Ectodermal cell (in vitro differentiated cells): Measurements from ENCODE around the gene AATK. TPM values are rescaled to one million over a fixed set of nuclear protein-coding genes. Genes with fewer than 3 reads are reported as not detected.

ENCODE experiments used
- H3K27ac ChIP-seq: 2 replicates; pipeline ENCODE4 v1.7.0; 2013; ENCODE audit warnings: mild to moderate bottlenecking, low read depth, low read length; ENCODE audit not compliant: insufficient read depth, poor library complexity, severe bottlenecking
- H3K27me3 ChIP-seq: 2 replicates; pipeline ENCODE4 v1.7.0; 2013; ENCODE audit warnings: mild to moderate bottlenecking, low read length; ENCODE audit not compliant: insufficient read depth, control insufficient read depth, poor library complexity, severe bottlenecking
- H3K36me3 ChIP-seq: one replicate; pipeline ENCODE4 v1.7.0; 2013; ENCODE audit warnings: low read length; ENCODE audit not compliant: control insufficient read depth, insufficient read depth
- H3K4me1 ChIP-seq: one replicate; pipeline ENCODE4 v1.7.0; 2013; ENCODE audit warnings: low read length; ENCODE audit not compliant: control insufficient read depth, insufficient read depth
- H3K4me3 ChIP-seq: 2 replicates; pipeline ENCODE4 v1.7.0; 2013; ENCODE audit warnings: low read depth, low read length, control low read depth; ENCODE audit not compliant: insufficient read depth
- H3K9me3 ChIP-seq: 2 replicates; pipeline ENCODE4 v1.7.0; 2013; ENCODE audit warnings: mild to moderate bottlenecking, low read length, moderate library complexity; ENCODE audit not compliant: control insufficient read depth
- WGBS, 2 experiments: methylation state at CpG; one replicate each; pipeline ENCODE4 v1.1.7; 2013; ENCODE audit warnings: missing lambda C conversion rate in 2 of 2; 5-methylcytosine and 5-hydroxymethylcytosine counted together
- polyA plus RNA-seq, 4 experiments: library from polyadenylated mRNA; stranded (reverse); fragments of 50-300 nt; gene quantifications; one replicate each; pipeline ENCODE4 v1.2.3, GENCODE V29; 2013

Gene AATK, protein sequence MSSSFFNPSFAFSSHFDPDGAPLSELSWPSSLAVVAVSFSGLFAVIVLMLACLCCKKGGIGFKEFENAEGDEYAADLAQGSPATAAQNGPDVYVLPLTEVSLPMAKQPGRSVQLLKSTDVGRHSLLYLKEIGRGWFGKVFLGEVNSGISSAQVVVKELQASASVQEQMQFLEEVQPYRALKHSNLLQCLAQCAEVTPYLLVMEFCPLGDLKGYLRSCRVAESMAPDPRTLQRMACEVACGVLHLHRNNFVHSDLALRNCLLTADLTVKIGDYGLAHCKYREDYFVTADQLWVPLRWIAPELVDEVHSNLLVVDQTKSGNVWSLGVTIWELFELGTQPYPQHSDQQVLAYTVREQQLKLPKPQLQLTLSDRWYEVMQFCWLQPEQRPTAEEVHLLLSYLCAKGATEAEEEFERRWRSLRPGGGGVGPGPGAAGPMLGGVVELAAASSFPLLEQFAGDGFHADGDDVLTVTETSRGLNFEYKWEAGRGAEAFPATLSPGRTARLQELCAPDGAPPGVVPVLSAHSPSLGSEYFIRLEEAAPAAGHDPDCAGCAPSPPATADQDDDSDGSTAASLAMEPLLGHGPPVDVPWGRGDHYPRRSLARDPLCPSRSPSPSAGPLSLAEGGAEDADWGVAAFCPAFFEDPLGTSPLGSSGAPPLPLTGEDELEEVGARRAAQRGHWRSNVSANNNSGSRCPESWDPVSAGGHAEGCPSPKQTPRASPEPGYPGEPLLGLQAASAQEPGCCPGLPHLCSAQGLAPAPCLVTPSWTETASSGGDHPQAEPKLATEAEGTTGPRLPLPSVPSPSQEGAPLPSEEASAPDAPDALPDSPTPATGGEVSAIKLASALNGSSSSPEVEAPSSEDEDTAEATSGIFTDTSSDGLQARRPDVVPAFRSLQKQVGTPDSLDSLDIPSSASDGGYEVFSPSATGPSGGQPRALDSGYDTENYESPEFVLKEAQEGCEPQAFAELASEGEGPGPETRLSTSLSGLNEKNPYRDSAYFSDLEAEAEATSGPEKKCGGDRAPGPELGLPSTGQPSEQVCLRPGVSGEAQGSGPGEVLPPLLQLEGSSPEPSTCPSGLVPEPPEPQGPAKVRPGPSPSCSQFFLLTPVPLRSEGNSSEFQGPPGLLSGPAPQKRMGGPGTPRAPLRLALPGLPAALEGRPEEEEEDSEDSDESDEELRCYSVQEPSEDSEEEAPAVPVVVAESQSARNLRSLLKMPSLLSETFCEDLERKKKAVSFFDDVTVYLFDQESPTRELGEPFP (N-terminal part only)
- 3.8 TPM for polyA plus RNA-seq (2013, experiment 1 of 4)
- 4.4 TPM for polyA plus RNA-seq (2013, experiment 2 of 4)
- 4.1 TPM for polyA plus RNA-seq (2013, experiment 3 of 4)
- 4.2 TPM for polyA plus RNA-seq (2013, experiment 4 of 4)

GRCh38 chr17:81166033-81166492 is at the start of gene AATK:
Gene AATK, minus strand, starts transcription at chr17:81166221. Its CDS starts 229 bp downstream, at chr17:81165992.
- peaks cover 14% of the 10 kb centered on the region for H3K4me1 ChIP-seq
- H3K27ac ChIP-seq = no peak within 1 kb of the TSS
- H3K27me3 ChIP-seq = peaks cover 9% of the 10 kb centered on the region
- 1% methylated on average over 46 to 48 of the region's 62 CpGs for WGBS, 2 experiments
- H3K9me3 ChIP-seq = no peaks in the 10 kb centered on the region
- H3K36me3 ChIP-seq = no peaks in the 10 kb centered on the region
- peak within 1 kb of the TSS; percentile 43 for H3K4me3 ChIP-seq

DNA sequence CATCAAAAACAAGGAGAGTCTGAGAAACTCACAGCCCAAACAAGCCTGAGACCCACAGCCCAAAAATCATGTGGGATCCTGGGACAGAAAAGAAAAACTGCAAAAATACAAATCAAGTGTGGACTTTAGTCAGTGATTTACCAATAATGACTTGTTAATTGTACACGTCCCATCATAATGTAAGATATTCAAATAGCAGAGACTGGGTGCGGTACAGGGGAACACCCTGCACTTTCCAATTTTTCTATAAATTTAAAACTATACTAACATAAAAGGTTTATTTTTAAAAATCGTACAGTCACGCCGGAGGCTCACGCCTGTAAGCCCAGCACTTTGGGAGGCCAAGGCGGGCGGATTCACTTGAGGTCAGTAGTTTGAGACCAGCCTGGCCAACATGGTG is 48.0 kb upstream of the AATK start:
- Histone ChIP-seq H3K36me3 (peaks cover 4% of the 10 kb centered on the region), H3K27ac (no peak overlapping the region), H3K9me3 (no peaks in the 10 kb centered on the region), H3K27me3 (no peaks in the 10 kb centered on the region), H3K4me1 (no peaks in the 10 kb centered on the region), H3K4me3 (no peak overlapping the region)
- 95 to 97% methylated on average over 8 of the region's 8 CpGs for WGBS, 2 experiments

DNA sequence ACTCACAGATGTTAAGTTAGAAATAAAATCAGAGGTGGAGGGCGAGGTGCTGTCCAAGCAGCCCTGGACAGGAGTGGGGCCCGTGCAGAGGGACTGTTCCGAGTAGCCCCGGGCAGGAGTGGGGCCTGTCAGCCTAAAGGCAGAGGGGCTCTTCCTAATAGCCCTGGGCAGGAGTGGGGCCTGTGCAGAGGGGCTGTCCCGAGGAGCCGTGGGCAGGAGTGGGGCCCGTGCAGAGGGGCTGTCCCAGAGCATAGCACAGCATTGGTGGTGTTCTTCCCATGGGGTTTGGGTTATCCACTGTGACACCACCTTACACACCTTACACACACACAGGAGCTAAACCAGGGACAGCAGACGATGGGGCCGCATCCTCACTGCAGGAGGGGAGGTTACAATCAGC is 46.3 kb upstream of the AATK start:
- Histone ChIP-seq H3K9me3 (no peaks in the 10 kb centered on the region), H3K27me3 (no peaks in the 10 kb centered on the region), H3K4me1 (no peaks in the 10 kb centered on the region), H3K4me3 (no peak overlapping the region), H3K27ac (no peak overlapping the region), H3K36me3 (peaks cover 4% of the 10 kb centered on the region)
- WGBS, 2 experiments = 93 to 95% methylated on average over 9 of the region's 9 CpGs

DNA sequence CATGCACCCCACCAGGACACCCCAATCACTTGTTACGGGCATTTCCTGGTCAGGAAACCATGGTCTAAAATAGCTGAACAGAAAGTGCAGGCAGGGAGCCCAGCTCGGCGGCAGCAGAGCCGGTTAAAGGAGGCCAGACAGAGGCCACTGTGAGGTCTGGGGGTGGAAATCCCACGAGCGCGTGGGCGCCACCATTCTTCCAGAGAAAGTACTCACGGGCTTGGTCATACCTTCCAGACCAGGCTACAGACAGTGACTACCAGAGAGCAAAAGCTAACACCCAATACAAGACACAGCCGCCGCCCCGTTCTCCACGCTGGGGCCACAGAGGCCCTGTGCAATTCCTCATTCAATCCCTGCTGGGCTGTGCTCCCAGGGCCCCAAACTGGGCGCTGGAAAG is 44.8 kb upstream of the AATK start:
- Histone ChIP-seq H3K27me3 (no peaks in the 10 kb centered on the region), H3K36me3 (no peaks in the 10 kb centered on the region), H3K4me1 (no peaks in the 10 kb centered on the region), H3K4me3 (no peak overlapping the region), H3K9me3 (no peaks in the 10 kb centered on the region), H3K27ac (no peak overlapping the region)
- WGBS, 2 experiments = 79% methylated on average over 14 of the region's 14 CpGs

GRCh38 chr17:81210466-81210865 is 44.4 kb upstream of the AATK start:
- no peaks in the 10 kb centered on the region for H3K27me3 ChIP-seq
- 93 to 94% methylated on average over 10 of the region's 10 CpGs for WGBS, 2 experiments
- H3K9me3 ChIP-seq = no peaks in the 10 kb centered on the region
- H3K4me1 ChIP-seq = no peaks in the 10 kb centered on the region
- no peak overlapping the region for H3K4me3 ChIP-seq
- H3K36me3 ChIP-seq = no peaks in the 10 kb centered on the region
- no peak overlapping the region for H3K27ac ChIP-seq

- 95 to 96% methylated on average over 16 of the region's 16 CpGs for WGBS, 2 experiments
- Histone ChIP-seq H3K4me1 (no peaks in the 10 kb centered on the region), H3K27ac (no peak overlapping the region), H3K9me3 (no peaks in the 10 kb centered on the region), H3K4me3 (no peak overlapping the region), H3K27me3 (no peaks in the 10 kb centered on the region), H3K36me3 (peaks cover 7% of the 10 kb centered on the region)
These were observed 43.1 kb upstream of the AATK start for GRCh38 chr17:81209141-81209540.

- H3K36me3 ChIP-seq = peaks cover 7% of the 10 kb centered on the region
- H3K9me3 ChIP-seq = no peaks in the 10 kb centered on the region
- H3K27me3 ChIP-seq = no peaks in the 10 kb centered on the region
- WGBS, 2 experiments = 94 to 96% methylated on average over 10 of the region's 10 CpGs
- H3K4me3 ChIP-seq = no peak overlapping the region
- no peak overlapping the region for H3K27ac ChIP-seq
- H3K4me1 ChIP-seq = no peaks in the 10 kb centered on the region
These were observed 42.6 kb upstream of the AATK start for GRCh38 chr17:81208651-81209050.

DNA sequence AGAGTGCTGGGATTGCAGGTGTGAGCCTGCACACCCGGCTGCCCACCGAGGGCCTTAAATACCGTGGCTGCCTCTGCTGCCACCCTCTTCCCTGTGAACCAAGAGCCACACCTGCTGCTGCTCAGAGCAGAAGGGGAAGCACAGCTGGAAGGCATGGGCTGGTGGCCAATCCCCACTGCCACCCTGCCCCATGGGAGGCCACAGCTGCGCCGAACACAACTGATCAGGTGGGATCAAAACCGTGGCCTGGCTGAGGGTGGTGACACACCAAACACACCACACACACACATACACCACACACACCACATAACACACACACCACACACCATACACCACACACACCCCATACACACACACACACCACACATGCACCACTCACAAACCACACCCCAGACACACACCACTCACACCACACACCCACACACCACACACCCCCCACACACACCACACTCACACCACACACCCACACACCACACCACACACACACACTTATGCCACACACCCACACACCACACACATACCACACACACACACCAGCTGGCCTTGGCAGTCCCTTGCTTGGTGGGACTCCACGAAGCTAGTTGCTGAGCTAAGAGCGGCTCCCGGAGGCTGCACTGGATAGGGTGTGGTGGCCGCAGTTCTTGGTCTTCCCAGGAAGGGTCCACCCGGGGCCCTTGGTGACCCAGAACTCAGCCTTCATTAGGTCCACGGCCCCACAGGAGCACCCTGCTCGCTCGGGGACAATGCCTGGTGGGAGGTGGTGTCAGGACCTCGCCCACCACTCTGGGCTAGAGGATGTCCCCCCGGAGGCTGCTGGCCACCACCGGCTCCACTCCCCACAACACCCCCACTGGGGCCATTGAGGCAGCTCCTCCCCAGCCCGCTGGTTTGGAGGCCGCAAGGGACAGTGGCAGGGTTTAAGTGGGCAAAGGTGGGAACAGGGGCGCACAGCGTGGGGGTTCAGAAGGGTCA is 41.9 kb upstream of the AATK start:
- 94 to 95% methylated on average over 21 of the region's 21 CpGs for WGBS, 2 experiments
- H3K36me3 ChIP-seq = peaks cover 10% of the 10 kb centered on the region
- no peak overlapping the region for H3K4me3 ChIP-seq
- no peaks in the 10 kb centered on the region for H3K4me1 ChIP-seq
- H3K27me3 ChIP-seq = no peaks in the 10 kb centered on the region
- no peaks in the 10 kb centered on the region for H3K9me3 ChIP-seq
- no peak overlapping the region for H3K27ac ChIP-seq

DNA sequence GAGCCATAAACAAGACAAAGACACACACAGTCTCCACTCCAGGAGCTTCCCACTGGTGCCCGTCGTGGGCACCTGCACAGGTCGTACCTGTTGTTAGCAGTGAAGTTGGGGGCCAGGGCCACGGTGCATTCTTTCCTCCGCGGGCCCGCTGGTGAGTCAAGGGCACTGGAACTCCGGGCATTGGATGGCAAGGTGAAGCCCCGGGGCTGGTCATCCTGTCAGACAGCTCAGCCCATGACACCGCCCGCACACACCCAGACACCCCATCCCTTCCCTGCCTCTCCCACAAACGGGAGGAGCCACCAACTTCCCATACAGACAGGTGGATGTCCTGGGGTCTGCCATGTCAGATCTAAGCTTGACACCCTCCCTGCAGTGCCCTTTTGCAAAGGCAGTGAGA is 40.6 kb upstream of the AATK start:
- Histone ChIP-seq H3K27ac (no peak overlapping the region), H3K9me3 (no peaks in the 10 kb centered on the region), H3K4me3 (no peak overlapping the region), H3K4me1 (no peaks in the 10 kb centered on the region), H3K27me3 (no peaks in the 10 kb centered on the region), H3K36me3 (peaks cover 10% of the 10 kb centered on the region)
- 95% methylated on average over 12 of the region's 12 CpGs for WGBS, 2 experiments
